HepG2 (cell line): Measurements from ENCODE around the gene PARD3. TPM values are rescaled to one million over a fixed set of nuclear protein-coding genes. Genes with fewer than 3 reads are reported as not detected.

Source experiments
- ATAC-seq: fragments of 200-7000 bp; cut with Tn5 transposase; 3 replicates; pipeline ENCODE4 v1.9.1; 2020; ENCODE audit warnings: mild to moderate bottlenecking, moderate library complexity
- BruUV-seq: library from RNA; stranded (reverse); fragments of 400-500 nt; replicated peaks from 2 replicates; lab custom pipeline; 2021; lab: Mats Ljungman, UMichigan
- CTCF ChIA-PET: fragments of 300-600 bp; formaldehyde crosslinking; extraction: SDS; loops from one replicate; lab custom pipeline; 2021; ENCODE audit warnings: low total read pairs, inconsistent platforms, low intra/inter-chr PET ratio; lab: Yijun Ruan, JAX
- POLR2A ChIA-PET: fragments of 350-600 bp; sonication (Branson Sonifier 250); formaldehyde crosslinking; loops from one replicate; lab custom pipeline; 2020; ENCODE audit warnings: antibody characterized with exemption, inconsistent platforms; lab: Yijun Ruan, JAX
- DNase-seq: peaks from one replicate; pipeline ENCODE4 v3.0.0-alpha.2; 2015; ENCODE audit warnings: low spot score
- FAIRE-seq: peaks from 3 replicates; lab custom pipeline; 2011; peaks lifted over from hg19 to GRCh38; lab: Jason Lieb, UNC
- H2AFZ ChIP-seq: one replicate; pipeline ENCODE4 v1.6.1; 2011; ENCODE audit warnings: low read length, inconsistent platforms
- H3K27ac ChIP-seq: fragments of 300-600 bp; 3 replicates; pipeline ENCODE4 v1.8.0; 2011; ENCODE audit warnings: mixed run types, mild to moderate bottlenecking, mixed read lengths, low read length, inconsistent platforms; ENCODE audit not compliant: insufficient read depth; ENCODE audit errors: extremely low read length
- H3K27me3 ChIP-seq, 2 experiments: fragments of 200-600 bp in 1 of 2; 2 replicates in 1 of 2; 3 replicates in 1 of 2; pipeline versions ENCODE4 v1.6.0 to v1.8.0; 2011; ENCODE audit warnings: low read length in 2 of 2, mild to moderate bottlenecking in 2 of 2, moderate library complexity in 2 of 2, inconsistent platforms in 1 of 2; ENCODE audit not compliant: insufficient read depth in 2 of 2, control insufficient read depth in 1 of 2
- H3K36me3 ChIP-seq, 2 experiments: fragments of 200-600 bp in 1 of 2; replicated peaks in 1 of 2; 2 replicates in 1 of 2; 3 replicates in 1 of 2; pipeline versions ENCODE4 v1.5.1 to v1.8.0; 2011; ENCODE audit warnings: low read length in 2 of 2, inconsistent platforms in 1 of 2; ENCODE audit not compliant: insufficient read depth in 2 of 2, control insufficient read depth in 1 of 2
- H3K4me1 ChIP-seq: 2 replicates; pipeline ENCODE4 v1.5.1; 2012; ENCODE audit warnings: low read length, inconsistent platforms; ENCODE audit not compliant: insufficient read depth
- H3K4me2 ChIP-seq: 2 replicates; pipeline ENCODE4 v1.6.0; 2011; ENCODE audit warnings: low read depth, low read length, inconsistent platforms
- H3K4me3 ChIP-seq, 3 experiments: fragments of 200-600 bp in 1 of 3; sonication (generic), shearing (Covaris generic) in 1 of 3; replicated peaks in 1 of 3; 2 replicates each; pipeline ENCODE4 v1.5.1; 2011 to 2016; ENCODE audit warnings: low read length in 3 of 3, inconsistent platforms in 2 of 3, low read depth in 2 of 3, mild to moderate bottlenecking in 2 of 3, control low read depth in 1 of 3, mixed read lengths in 1 of 3; ENCODE audit not compliant: insufficient read depth in 1 of 3
- H3K79me2 ChIP-seq: one replicate; pipeline ENCODE4 v1.6.1; 2011; ENCODE audit warnings: low read length, inconsistent platforms; ENCODE audit not compliant: insufficient read depth
- H3K9ac ChIP-seq: 2 replicates; pipeline ENCODE4 v1.6.0; 2011; ENCODE audit warnings: mild to moderate bottlenecking, low read depth, low read length, inconsistent platforms; ENCODE audit not compliant: insufficient read depth
- H3K9me3 ChIP-seq: 2 replicates; pipeline ENCODE4 v1.5.1; 2012; ENCODE audit warnings: mild to moderate bottlenecking, low read length
- H4K20me1 ChIP-seq: 2 replicates; pipeline ENCODE4 v1.6.0; 2011; ENCODE audit warnings: inconsistent platforms, mild to moderate bottlenecking, low read length, moderate library complexity; ENCODE audit not compliant: insufficient read depth
- CEBPB ChIP-seq: IDR thresholded peaks from 2 replicates; pipeline ENCODE4 v1.6.1; 2011; ENCODE audit warnings: low read depth, low read length, improper control_type of control experiment, borderline replicate concordance
- FOSL2 ChIP-seq: sonication (generic); formaldehyde crosslinking; IDR thresholded peaks from 2 replicates; pipeline ENCODE4 v1.4.0; 2020; ENCODE audit warnings: missing genetic modification reagents
- IRX3 ChIP-seq: sonication (generic); formaldehyde crosslinking; IDR thresholded peaks from 2 replicates; pipeline ENCODE4 v1.8.1; 2023; ENCODE audit warnings: mild to moderate bottlenecking, low read depth, missing genetic modification reagents, borderline replicate concordance
- NFIC ChIP-seq: IDR thresholded peaks from 2 replicates; pipeline ENCODE4 v1.6.1; 2012; ENCODE audit warnings: mild to moderate bottlenecking, low read length, inconsistent platforms
- ZNF7 ChIP-seq: IDR thresholded peaks from 2 replicates; pipeline ENCODE4 v1.6.1; 2016; ENCODE audit warnings: missing biosample characterization, missing genetic modification reagents
- ZNF776 ChIP-seq: sonication (generic); formaldehyde crosslinking; IDR thresholded peaks from 2 replicates; pipeline ENCODE4 v1.4.0; 2020; ENCODE audit warnings: mild to moderate bottlenecking, missing genetic modification reagents
- WGBS: methylation state at CpG from one replicate; pipeline ENCODE4 v1.1.6; 2017; ENCODE audit warnings: low lambda C conversion rate; 5-methylcytosine and 5-hydroxymethylcytosine counted together
- in situ Hi-C: cut with HindIII; loops from 2 replicates; pipeline ENCODE4 v1.10.0; 2017; ENCODE audit warnings: low pct_unique_long_range_greater_than_20kb; ENCODE audit not compliant: extremely low pct_ligation_motif_present
- intact Hi-C: fragments of 100-400 bp; cut with micrococcal nuclease; formaldehyde crosslinking; loops from one replicate; pipeline ENCODE4 v1.10.0; 2022; ENCODE audit not compliant: unreplicated experiment
- polyA plus RNA-seq, 8 experiments: library from polyadenylated mRNA; depleted of rRNA in 3 of 8; stranded (reverse) in 7 of 8; unstranded in 1 of 8; fragments of >200 nt; fragmentation: Illumina TruSeq in 4 of 8; extraction: Trizol in 4 of 8; gene quantifications; 2 replicates each; pipeline versions ENCODE4 v1.2.1 to v1.2.3, GENCODE V29; 2011 to 2016; ENCODE audit warnings: low read depth in 4 of 8, missing spikeins in 1 of 8, mixed read lengths in 1 of 8; ENCODE audit not compliant: insufficient read depth in 1 of 8
- total RNA-seq, 5 experiments: library from RNA; depleted of rRNA; stranded (reverse); fragments of >200 nt; fragmentation: Illumina TruSeq; extraction: Trizol; gene quantifications; 2 replicates each; pipeline ENCODE4 v1.2.3, GENCODE V29; 2016; ENCODE audit warnings: low read depth in 1 of 5

The PARD3 gene
- total and polyA plus RNA-seq, 2 of the 13 experiments (the other 11 are each of a cell fraction or from before 2014, with no cell fraction given) = 40.9 to 60.0 TPM

DNA sequence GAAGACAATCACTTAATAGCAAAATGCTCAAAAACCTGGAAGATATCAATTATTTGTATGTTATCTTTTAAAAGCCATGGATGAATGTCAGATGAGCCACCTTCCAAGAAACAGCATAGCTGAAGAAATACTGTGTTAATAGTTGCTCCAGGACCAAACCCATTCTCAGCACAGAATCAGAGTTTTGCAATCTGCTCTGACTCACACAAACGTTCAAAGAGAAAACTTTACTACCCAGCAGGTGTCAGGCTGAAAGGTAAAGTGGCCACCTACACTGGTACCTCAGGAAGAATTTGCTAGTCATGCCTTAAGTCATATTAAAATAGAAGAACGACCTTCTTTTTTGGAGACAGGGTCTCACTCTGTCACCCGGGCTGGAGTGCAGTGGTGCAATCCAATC lies 526.5 kb downstream of the PARD3 start:
- no peak for ATAC-seq
- no TSS peak for BruUV-seq
- in situ Hi-C loops (no loop called here), intact Hi-C loops (no loop called here)
- 23% methylated on average over 3 of the region's 3 CpGs for WGBS
- POLR2A ChIA-PET = no interaction called here
- H3K4me2 ChIP-seq = no peak overlapping the region
- no peaks in the 10 kb centered on the region for H3K27me3 ChIP-seq
- no peak overlapping the region for H3K4me3 ChIP-seq
- no peaks in the 10 kb centered on the region for H4K20me1 ChIP-seq
- peaks cover 21% of the 10 kb centered on the region for H3K4me1 ChIP-seq
- H3K9me3 ChIP-seq = no peaks in the 10 kb centered on the region
- peak; percentile 41; the same call in 1 of the 2 replicates for TF ChIP-seq CEBPB
- TF ChIP-seq NFIC = no peak
- TF ChIP-seq IRX3 (CRISPR knock-in tag) = no peak
- no peak for TF ChIP-seq ZNF776 (CRISPR knock-in tag)
- TF ChIP-seq FOSL2 (CRISPR knock-in tag) = peak; percentile 71
- DNase-seq = no peak
- no peak for FAIRE-seq
- CTCF ChIA-PET = no interaction called here
- no peak overlapping the region for H3K27ac ChIP-seq
- no peak overlapping the region for H3K9ac ChIP-seq
- no peak overlapping the region for H2AFZ ChIP-seq
- H3K36me3 ChIP-seq = no peaks in the 10 kb centered on the region
- H3K79me2 ChIP-seq = no peaks in the 10 kb centered on the region

DNA sequence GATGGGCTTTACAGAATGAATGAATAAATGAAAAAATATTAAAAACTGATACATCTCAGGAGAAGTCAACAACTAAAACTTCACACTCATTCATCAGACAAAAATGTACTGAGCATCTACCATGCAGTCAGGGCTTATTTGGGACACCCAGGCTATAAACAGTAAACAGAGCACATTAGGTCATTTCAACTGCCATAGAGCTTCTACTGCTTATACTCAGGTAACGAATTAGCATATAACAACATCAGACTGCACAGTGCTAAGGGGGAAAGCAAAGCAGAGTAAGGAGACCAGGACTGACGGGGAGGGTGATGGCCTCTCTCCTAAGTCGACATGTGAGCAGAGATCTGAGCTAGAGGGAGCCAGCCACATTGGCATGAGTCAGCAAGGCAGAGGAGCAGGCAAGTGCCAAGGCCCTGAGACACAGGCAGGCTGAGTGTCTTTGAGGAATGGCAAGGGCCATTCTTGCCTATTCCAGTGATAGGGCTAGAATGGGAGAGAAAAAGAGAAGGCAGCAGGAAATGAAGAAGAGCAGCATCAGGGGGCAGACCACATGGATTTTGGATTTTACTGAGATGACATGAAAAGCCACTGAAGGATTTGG lies 528.9 kb downstream of the PARD3 start:
- CTCF ChIA-PET = no interaction called here
- no peaks in the 10 kb centered on the region for H3K79me2 ChIP-seq
- FAIRE-seq (no peak), DNase-seq (no peak), ATAC-seq (no peak)
- no peaks in the 10 kb centered on the region for H3K36me3 ChIP-seq
- H3K9me3 ChIP-seq = no peaks in the 10 kb centered on the region
- no peak overlapping the region for H3K4me2 ChIP-seq
- 91% methylated on average over 3 of the region's 3 CpGs for WGBS
- in situ Hi-C loops = no loop called here
- no peaks in the 10 kb centered on the region for H3K27me3 ChIP-seq
- H3K4me1 ChIP-seq = peaks cover 9% of the 10 kb centered on the region; the same call in 1 of the 2 replicates
- TF ChIP-seq ZNF7 (CRISPR knock-in tag) = no peak
- H4K20me1 ChIP-seq = no peaks in the 10 kb centered on the region
- H2AFZ ChIP-seq = no peak overlapping the region
- no TSS peak for BruUV-seq
- H3K4me3 ChIP-seq = no peak overlapping the region
- POLR2A ChIA-PET = no interaction called here
- no peak overlapping the region for H3K9ac ChIP-seq
- intact Hi-C loops = no loop called here
- H3K27ac ChIP-seq = no peak overlapping the region
